Endothelial cell (in vitro differentiated cells): ENCODE data around the gene IL1RAPL2. TPM values are rescaled to one million over a fixed set of nuclear protein-coding genes. Genes with fewer than 3 reads are reported as not detected.

Experiments
- DNase-seq: peaks from one replicate; pipeline ENCODE4 v3.0.0; 2021; ENCODE audit warnings: low spot score
- H3K27ac Mint-ChIP-seq: one replicate; pipeline ENCODE4 v1.8.0; 2021; ENCODE audit warnings: mixed read lengths, inconsistent platforms; ENCODE audit not compliant: unreplicated experiment
- H3K27me3 Mint-ChIP-seq: one replicate; pipeline ENCODE4 v1.8.0; 2021; ENCODE audit warnings: mild to moderate bottlenecking, moderate library complexity, mixed read lengths, inconsistent platforms; ENCODE audit not compliant: unreplicated experiment
- H3K36me3 Mint-ChIP-seq: one replicate; pipeline ENCODE4 v1.8.0; 2021; ENCODE audit warnings: mild to moderate bottlenecking, low read depth, mixed read lengths, inconsistent platforms; ENCODE audit not compliant: unreplicated experiment
- H3K4me1 Mint-ChIP-seq: one replicate; pipeline ENCODE4 v1.8.0; 2021; ENCODE audit warnings: mild to moderate bottlenecking, mixed read lengths, inconsistent platforms; ENCODE audit not compliant: unreplicated experiment
- H3K4me3 Mint-ChIP-seq: one replicate; pipeline ENCODE4 v1.8.0; 2021; ENCODE audit warnings: mild to moderate bottlenecking, mixed read lengths, inconsistent platforms; ENCODE audit not compliant: unreplicated experiment
- H3K9me3 Mint-ChIP-seq: one replicate; pipeline ENCODE4 v1.8.0; 2021; ENCODE audit warnings: mixed read lengths, inconsistent platforms; ENCODE audit not compliant: unreplicated experiment
- total RNA-seq: library from RNA; stranded (reverse); fragmentation: NEBNext Ultra II Directional; extraction: Animal tissue kit (Norgen Biotek cat#: 25700); gene quantifications from one replicate; pipeline ENCODE4 v1.2.1, GENCODE V29; 2021; ENCODE audit not compliant: unreplicated experiment
- TF ChIP-seq, protein P1 (sequence below): fragments of 200-600 bp; sonication (generic); IDR thresholded peaks from one replicate; pipeline ENCODE4 v1.5.0; 2021; ENCODE audit warnings: antibody characterized with exemption; ENCODE audit not compliant: unreplicated experiment

Gene IL1RAPL2
- total RNA-seq, 1 donor from 2014 or later, result 0.51 TPM

DNA sequence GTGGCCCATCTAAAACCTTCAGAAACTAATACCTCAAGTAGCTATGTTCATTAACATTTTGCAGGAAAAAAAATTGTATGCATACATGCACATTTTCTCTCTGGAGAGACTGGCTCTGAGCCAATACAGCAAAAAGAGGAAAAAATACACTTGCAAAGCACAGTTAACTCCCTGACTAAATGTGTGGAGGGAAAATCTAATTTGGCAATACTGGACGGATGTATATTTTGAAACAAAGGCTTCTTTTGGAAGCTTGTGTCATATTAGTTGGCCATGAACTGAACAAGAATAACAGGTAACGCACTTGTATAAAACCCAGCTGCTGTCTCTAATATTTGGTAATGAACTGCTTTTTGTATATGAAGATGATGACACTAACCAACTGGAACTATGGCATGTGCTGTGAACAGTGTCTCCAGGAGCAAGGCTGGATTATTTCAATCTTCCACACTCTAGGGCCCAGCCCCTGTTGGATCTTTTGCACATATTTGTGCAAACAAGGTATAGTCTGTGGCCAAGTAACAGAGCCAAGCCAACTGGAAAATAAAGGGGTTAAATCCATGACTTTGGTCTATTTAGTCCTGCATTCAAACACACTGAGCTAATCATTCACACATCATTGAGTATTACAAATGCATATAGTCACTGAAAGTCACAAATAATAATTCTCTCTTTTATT is 1188.4 kb downstream of the IL1RAPL2 start:
- TF ChIP-seq, protein P1, sequence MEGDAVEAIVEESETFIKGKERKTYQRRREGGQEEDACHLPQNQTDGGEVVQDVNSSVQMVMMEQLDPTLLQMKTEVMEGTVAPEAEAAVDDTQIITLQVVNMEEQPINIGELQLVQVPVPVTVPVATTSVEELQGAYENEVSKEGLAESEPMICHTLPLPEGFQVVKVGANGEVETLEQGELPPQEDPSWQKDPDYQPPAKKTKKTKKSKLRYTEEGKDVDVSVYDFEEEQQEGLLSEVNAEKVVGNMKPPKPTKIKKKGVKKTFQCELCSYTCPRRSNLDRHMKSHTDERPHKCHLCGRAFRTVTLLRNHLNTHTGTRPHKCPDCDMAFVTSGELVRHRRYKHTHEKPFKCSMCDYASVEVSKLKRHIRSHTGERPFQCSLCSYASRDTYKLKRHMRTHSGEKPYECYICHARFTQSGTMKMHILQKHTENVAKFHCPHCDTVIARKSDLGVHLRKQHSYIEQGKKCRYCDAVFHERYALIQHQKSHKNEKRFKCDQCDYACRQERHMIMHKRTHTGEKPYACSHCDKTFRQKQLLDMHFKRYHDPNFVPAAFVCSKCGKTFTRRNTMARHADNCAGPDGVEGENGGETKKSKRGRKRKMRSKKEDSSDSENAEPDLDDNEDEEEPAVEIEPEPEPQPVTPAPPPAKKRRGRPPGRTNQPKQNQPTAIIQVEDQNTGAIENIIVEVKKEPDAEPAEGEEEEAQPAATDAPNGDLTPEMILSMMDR, result no peak
- H3K4me3 Mint-ChIP-seq, result no peak overlapping the region

DNA sequence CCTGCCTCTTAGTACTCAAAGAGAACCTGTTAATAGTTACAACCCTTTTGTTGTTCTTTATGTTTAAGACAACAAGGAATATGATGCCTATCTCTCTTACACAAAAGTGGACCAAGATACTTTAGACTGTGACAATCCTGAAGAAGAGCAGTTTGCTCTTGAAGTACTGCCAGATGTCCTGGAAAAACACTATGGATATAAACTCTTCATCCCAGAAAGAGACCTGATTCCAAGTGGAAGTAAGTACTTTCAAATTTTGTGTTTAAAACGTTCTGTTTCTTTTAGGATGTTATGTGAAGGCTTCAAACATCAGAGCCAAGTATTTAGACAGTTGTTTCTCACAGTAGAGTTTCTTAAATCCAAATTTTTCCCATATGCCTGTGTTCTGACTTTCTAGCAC is 1189.1 kb downstream of the IL1RAPL2 start:
- DNase-seq, result no peak
- H3K4me3 Mint-ChIP-seq, result no peak overlapping the region
- H3K27ac Mint-ChIP-seq, result no peak overlapping the region
- H3K27me3 Mint-ChIP-seq, result no peaks in the 10 kb centered on the region
- H3K36me3 Mint-ChIP-seq, result no peaks in the 10 kb centered on the region
- no peaks in the 10 kb centered on the region for H3K9me3 Mint-ChIP-seq
- no peaks in the 10 kb centered on the region for H3K4me1 Mint-ChIP-seq
- TF ChIP-seq, protein P1, result no peak

More for the DNA sequence above, 1188.4 kb downstream of the IL1RAPL2 start:
- no peaks in the 10 kb centered on the region for H3K36me3 Mint-ChIP-seq
- no peaks in the 10 kb centered on the region for H3K4me1 Mint-ChIP-seq
- DNase-seq, result no peak
- H3K9me3 Mint-ChIP-seq, result no peaks in the 10 kb centered on the region
- H3K27me3 Mint-ChIP-seq, result no peaks in the 10 kb centered on the region
- H3K27ac Mint-ChIP-seq, result no peak overlapping the region

DNA sequence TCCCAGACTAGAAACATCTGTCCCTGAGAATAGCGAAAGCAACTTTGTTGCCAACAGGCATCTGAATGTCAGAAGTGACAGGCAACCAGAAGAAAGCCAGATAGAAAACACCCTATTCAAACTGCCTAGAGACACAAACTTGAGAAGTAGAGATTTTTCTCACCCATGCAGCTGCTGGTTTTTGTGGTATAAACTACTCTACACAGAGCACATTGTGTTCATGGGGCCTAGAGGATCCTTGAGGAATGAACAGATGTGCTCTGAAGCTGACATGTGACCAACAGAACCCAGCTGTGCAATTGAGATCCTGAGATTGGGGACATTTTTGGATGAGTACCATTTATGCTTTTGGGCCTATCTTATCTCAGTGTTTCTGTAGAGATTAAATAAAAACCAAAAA is 1192.8 kb downstream of the IL1RAPL2 start:
- Mint-ChIP-seq H3K27me3 (peaks cover 2% of the 10 kb centered on the region), H3K36me3 (no peaks in the 10 kb centered on the region), H3K4me1 (no peaks in the 10 kb centered on the region), H3K27ac (no peak overlapping the region), H3K9me3 (no peaks in the 10 kb centered on the region), H3K4me3 (no peak overlapping the region)
- DNase-seq, result no peak
- TF ChIP-seq, protein P1, result no peak

DNA sequence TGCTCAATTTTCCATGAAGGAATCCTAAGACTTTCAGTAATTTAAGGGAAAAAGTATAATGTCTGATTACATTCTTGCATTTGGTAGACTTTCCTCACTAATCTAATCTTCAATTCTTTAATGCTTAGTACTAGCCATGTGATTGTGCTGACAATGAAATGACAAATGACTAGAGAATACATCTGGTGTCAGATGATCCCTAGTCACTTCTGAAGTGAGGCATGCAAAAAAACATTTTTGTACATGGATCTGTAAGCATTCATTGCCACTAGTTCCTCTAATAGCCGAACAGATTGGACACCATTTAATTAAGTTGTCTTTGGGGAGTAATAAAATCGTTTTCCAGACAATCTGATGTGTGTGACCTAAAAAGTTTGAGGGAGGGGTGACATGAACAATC is 1193.6 kb downstream of the IL1RAPL2 start:
- Mint-ChIP-seq H3K4me3 (no peak overlapping the region), H3K9me3 (no peaks in the 10 kb centered on the region), H3K27me3 (peaks cover 2% of the 10 kb centered on the region), H3K4me1 (no peaks in the 10 kb centered on the region), H3K27ac (no peak overlapping the region), H3K36me3 (no peaks in the 10 kb centered on the region)
- TF ChIP-seq, protein P1, result no peak
- DNase-seq, result no peak

DNA sequence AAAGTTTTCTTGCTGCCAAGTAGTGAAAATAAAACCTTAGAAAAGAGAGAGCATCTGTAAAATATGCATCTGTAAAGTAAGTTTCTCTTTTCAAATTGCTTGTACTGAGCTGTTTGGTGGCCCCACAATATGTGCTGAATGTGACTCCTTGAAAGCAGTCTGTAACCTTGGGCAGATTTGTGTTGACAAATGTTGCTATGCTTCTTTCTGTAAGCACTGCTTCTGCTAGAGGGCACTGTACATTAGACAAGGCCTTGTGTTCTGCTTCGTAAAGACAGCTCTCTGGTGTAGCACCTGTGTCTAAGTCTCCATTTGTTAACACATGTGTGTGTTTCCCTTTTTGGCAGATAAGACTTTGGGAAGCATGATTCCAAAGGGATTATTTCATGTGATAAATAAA is 1199.7 kb downstream of the IL1RAPL2 start:
- Mint-ChIP-seq H3K4me1 (no peaks in the 10 kb centered on the region), H3K27me3 (peaks cover 2% of the 10 kb centered on the region), H3K4me3 (no peak overlapping the region), H3K36me3 (no peaks in the 10 kb centered on the region), H3K27ac (no peak overlapping the region), H3K9me3 (no peaks in the 10 kb centered on the region)
- TF ChIP-seq, protein P1, result no peak
- DNase-seq, result no peak
